KOPT-K1 (cell line): ENCODE measurements around the gene HEPACAM.

Experiments used
- H3K27ac ChIP-seq: fragments of 200-600 bp; sonication (generic); 2 replicates; pipeline ENCODE4 v1.5.1; 2016; ENCODE audit warnings: antibody characterized with exemption, mild to moderate bottlenecking, low read depth, low read length; ENCODE audit not compliant: poor library complexity, severe bottlenecking
- H3K36me3 ChIP-seq: fragments of 200-600 bp; sonication (generic); 2 replicates; pipeline ENCODE4 v1.5.1; 2017; ENCODE audit warnings: antibody characterized with exemption, mild to moderate bottlenecking, low read length, moderate library complexity; ENCODE audit not compliant: insufficient read depth
- H3K9me3 ChIP-seq: fragments of 200-600 bp; sonication (generic); 2 replicates; pipeline ENCODE4 v1.5.1; 2017; ENCODE audit warnings: antibody characterized with exemption, low read length, mild to moderate bottlenecking; ENCODE audit not compliant: insufficient read depth, poor library complexity, severe bottlenecking

HEPACAM gene

DNA sequence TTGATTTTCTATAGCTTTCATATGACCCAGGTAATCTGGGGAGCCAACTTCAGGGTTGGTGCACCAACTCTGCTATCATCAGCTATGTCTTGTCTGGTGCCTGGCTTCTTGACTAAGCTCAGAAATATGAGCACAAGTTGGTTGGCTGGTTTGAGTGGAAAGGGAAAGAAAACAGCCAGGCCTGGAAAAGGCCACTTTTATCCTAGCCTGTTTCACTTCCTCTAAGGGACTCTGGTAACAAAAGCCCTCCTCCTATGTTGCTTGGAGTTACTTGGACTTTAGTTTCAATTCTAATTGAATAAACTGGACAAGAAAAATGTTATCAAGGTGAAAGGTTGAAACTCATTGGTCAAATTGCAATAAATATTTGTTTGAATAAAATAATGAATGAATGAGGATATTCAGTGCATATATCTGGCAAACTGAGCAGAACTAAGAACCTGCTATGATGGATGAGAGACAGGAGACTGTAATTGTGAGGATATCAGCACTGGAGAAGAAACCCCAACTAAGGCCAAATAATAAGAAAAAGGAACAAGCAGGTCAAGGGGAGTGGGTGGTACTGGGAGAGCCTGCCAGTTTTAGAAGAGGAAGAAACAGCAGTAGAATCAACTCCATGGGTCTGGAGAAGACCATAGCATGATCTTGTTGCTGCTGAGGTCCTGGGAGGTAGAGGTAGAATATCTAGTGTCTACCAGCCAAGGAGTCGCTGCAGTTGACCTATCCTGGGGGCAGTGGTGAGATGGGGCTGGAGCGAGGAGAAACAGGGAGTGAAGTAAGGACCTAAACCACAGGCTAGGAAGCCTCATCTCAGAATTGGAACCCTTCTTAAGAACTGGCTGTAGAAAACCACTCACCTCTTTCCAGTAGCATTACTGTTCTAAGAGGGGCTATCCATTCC, 46.4 kb downstream of the HEPACAM start:
- H3K27ac ChIP-seq: no peak overlapping the region

DNA sequence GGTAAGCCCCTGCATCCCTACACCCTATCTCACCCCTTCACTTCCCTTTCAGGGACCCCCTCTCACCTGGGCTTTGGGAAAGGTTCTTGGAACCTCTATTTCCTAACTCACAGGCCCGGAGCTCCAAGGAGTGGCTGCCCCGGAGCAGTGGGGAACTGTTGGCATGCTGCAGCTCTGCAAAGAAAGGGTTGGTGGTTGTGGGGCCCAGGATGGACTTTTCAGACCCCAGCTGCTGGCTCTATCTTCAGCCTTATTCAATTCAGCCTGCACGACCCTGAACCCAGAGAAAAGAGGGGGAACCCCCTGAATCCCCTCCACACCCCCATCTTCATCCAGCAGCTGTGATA, 48.2 kb downstream of the HEPACAM start:
- no peaks in the 10 kb centered on the region for H3K36me3 ChIP-seq
- no peak overlapping the region for H3K27ac ChIP-seq
- no peaks in the 10 kb centered on the region for H3K9me3 ChIP-seq

More for the DNA sequence above, 46.4 kb downstream of the HEPACAM start:
- no peaks in the 10 kb centered on the region for H3K9me3 ChIP-seq
- no peaks in the 10 kb centered on the region for H3K36me3 ChIP-seq

DNA sequence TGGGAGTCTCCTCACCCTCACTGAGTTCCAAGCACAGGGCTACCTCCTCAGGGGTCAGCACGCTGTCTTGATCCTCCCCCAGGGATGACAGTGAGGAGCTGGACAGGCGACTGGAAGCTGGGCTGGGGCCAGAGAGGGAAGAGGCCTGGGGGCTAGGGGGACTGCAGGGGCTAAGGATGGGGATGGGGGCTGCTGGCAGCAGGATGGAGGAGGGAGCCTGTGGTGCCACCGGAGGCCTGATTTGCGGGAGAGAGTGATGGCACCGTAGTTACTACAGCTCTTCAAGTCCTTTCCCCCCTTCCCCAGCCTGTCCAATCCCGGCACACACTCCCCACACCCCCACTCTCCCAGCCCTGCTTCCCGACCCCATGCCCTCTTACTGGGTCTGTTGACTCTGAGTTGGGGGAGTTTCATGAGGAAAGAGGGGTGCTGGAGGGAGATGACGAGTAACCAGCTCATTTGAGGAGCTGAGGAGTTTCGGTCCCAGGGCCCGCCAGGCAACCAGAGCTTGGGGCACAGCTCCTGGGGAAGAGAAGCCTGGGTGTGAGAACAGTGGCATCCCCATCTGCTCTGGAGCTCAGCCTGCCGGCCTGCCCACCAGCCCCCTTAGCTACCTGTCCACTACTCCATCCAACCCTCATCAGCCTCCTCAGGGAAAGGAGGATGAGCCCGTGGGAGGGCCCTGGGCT, 48.7 kb downstream of the HEPACAM start:
- H3K9me3 ChIP-seq: no peaks in the 10 kb centered on the region
- H3K27ac ChIP-seq: no peak overlapping the region
- H3K36me3 ChIP-seq: no peaks in the 10 kb centered on the region

DNA sequence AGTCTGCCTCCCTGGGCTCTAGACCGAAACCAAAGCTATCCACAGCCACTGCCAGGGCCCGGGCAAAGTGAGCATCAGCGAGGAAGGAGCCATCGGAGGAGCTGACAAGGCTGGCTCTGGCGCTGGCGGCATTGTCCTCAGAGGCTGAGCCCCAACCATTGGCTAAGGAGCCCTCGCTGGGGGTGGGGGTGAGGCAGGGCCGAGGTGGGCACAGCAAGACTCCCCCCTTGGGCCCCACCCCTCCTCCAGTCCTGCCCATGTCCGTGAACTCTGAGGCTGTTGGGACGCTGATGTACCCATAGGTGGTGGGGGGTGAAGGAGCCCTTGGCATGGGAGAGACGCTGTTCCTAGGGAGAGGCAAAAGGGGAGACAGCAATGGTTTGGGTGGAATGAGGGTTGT, 49.4 kb downstream of the HEPACAM start:
- Histone ChIP-seq H3K36me3 (no peaks in the 10 kb centered on the region), H3K9me3 (no peaks in the 10 kb centered on the region), H3K27ac (no peak overlapping the region)

DNA sequence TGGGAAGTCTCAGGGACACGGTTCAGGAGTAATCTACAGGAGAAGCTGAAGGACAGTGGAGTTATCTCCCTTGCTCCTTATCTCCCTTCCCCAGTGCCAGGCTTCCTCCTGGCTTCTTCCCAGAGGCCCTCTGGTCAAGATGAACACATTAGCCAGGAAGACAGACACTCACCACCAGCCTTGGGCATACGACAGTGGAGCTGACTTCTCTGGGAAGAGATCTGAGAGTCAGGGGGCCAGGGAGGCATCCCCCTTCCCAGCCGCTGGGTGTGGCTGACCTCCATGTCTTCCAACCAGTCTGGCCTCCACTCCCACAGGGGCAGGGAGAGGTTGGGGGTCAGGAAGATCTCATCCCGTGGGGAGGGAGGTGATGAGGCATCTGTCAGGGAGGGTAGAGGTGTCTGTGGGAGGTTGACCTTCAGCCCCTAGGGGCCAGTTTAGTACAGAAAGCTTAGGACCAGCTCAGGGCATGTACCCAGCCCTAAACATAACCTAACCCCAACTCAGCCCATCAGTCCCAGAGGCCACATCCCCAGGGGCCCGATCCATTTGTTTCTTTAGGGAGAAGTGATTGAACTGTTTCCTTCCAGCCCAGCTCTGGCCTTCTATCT, 50.9 kb downstream of the HEPACAM start:
- Histone ChIP-seq H3K36me3 (no peaks in the 10 kb centered on the region), H3K9me3 (no peaks in the 10 kb centered on the region), H3K27ac (no peak overlapping the region)

DNA sequence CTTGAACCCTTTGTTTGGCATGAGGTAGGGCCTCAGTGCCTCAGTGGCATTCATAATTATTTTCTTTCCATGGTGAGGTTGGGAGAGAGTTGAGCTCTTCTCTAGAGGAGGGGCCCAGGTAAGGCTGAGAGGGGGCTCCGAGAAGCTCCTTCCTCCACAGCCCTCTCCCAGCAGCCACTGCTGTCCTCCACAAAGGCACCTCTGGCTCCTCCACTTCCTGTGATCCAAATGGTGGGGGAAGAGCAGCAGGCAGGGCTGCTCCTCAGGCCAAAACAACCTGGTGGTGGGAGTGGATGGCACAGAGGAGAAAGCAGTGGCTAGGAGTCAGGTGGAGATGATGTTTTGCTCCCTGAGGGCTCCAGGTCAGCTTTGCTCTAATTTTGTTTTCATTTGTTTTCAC, 51.5 kb downstream of the HEPACAM start:
- Histone ChIP-seq H3K27ac (no peak overlapping the region), H3K9me3 (no peaks in the 10 kb centered on the region), H3K36me3 (no peaks in the 10 kb centered on the region)

DNA sequence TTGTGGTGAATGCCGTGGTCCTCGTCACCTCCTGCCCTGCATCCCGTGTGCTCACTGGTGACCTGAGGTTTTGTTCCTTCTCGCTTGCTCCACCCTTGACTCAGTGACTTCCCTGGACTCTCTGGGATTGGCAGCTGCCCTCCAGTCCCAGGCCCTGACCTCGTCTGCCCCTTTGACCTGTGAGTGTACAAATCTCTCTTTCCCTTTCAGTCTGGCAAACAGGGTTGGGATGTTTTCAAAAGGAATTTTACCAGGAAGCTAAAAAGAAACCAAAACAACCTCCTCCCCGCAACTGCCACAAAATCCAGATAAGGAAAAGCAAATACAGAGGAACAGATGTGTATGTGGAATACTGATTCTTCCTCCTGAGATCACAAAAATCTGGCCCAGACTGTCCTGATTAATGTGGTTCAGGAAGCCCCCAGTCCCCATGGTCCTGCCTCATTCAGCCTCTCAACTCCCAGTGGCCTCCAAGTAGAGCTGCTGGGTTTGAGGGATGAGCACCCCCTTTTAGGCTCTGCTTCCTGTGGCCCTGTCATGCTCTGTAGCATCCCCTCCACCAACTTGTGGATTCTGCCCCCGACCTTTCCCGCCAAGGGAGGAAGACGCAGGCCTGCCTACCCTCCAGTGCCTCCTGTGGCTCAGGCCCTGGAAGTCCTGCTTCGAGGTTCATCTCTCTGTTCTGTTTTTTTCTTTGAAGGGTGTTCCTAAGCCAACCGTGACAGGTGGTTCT, 53.3 kb downstream of the HEPACAM start:
- Histone ChIP-seq H3K27ac (no peak overlapping the region), H3K36me3 (no peaks in the 10 kb centered on the region), H3K9me3 (no peaks in the 10 kb centered on the region)

DNA sequence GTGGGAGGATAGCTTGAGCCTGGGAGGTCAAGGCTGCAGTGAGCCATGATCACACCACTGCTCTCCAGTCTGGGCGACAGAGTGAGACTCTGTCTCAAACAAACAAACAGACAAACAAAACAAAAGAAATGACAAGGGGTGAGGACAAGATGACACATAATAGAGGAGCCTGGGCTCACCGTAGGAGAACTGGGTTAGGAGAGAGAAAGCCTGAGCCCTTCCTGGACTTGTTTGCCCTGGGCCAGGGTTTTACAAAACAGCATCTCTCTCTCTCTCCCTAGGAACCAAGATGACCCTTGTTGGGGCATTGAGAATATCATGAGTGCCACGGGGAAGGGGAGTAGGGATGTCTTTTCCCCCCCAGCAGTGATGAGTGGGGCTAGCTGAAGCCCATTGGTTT, 54.9 kb downstream of the HEPACAM start:
- Histone ChIP-seq H3K36me3 (no peaks in the 10 kb centered on the region), H3K9me3 (no peaks in the 10 kb centered on the region), H3K27ac (no peak overlapping the region)

DNA sequence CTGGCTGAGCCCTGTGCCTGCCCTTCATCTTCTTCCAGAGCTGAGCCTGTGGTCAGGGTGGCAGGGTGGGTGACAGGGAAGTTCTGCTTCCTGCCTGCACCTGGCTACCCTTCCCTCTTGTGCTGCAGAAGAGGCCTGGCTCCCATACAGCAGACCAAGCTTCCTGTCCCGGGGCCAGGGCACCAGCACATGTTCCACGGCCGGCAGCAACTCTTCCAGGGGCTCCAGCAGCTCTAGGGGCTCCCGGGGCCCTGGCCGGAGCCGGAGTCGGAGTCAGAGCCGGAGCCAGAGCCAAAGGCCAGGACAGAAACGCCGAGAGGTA, 55.6 kb downstream of the HEPACAM start:
- no peaks in the 10 kb centered on the region for H3K36me3 ChIP-seq
- no peak overlapping the region for H3K27ac ChIP-seq
- no peaks in the 10 kb centered on the region for H3K9me3 ChIP-seq

DNA sequence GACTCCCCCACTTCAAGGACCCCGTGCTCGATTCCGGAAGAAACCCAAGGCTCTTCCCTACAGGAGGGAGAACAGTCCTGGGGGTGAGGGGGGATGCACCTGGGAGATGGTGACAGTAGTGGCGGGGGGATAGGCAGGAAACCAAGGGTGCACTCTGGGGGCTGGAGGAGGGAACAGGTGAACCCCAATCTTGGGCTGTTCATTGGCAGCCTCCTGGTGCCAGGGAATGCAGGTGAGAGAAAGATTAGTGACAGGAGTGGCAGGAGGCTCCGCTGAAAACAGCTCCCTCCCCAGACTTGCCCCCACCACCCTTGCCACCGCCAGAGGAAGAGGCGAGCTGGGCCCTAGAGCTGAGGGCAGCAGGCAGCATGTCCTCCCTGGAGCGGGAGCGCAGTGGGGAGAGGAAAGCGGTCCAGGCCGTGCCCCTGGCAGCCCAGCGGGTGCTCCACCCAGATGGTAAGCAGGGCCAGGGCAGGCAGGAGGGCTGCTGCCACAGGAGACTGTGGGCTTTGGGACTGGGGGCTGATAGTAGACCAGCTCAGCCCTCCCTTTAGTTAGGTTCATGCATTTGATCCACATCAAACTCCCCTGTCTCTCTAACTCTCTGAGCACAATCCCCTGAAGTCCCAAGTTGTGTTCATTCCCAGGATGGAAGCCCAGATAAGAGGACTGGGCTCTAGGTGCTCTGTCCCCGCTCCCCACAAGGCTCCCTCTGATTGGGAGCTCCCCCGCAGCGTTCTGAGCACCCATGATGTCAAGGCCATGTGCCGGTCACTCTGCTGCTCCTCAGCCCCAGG, 56.2 kb downstream of the HEPACAM start:
- H3K36me3 ChIP-seq: no peaks in the 10 kb centered on the region

DNA sequence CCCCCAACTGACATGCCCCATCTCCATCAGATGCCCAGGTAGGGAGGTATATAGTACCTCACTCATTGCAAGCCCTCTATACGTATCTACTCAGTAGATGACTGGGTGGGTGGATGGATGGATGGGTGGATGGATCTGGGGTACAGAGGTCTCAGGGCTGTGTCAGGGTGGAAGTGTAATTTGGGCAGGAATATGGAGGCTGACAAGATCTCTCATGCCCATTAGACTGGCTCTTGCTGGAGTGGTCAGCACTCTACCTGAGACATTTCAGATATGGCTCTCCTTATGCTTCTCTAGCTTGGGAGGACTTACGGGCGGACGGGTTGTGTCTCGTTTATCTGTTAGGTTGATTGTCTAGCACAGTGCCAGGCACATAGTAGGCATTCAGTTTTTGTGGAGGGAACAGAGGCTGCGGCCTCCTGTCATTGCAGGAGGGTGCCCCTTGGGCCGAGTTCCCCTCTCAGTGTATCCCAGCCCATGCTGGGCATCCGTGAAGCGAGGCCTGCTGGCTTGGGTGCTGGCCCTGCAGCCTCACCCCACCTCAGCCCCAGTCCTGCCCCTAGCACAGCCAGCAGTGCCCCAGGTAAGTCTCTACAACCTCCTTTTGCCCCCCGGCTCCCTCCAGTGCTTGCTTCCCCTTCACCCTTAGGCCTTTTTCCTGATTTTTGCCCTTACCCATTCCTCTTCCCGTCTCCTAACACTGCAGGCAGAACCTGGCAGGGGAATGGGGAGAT, 56.9 kb downstream of the HEPACAM start:
- H3K27ac ChIP-seq: no peak overlapping the region
- H3K36me3 ChIP-seq: no peaks in the 10 kb centered on the region
- no peaks in the 10 kb centered on the region for H3K9me3 ChIP-seq

More for the DNA sequence above, 56.2 kb downstream of the HEPACAM start:
- Histone ChIP-seq H3K9me3 (no peaks in the 10 kb centered on the region), H3K27ac (no peak overlapping the region)

DNA sequence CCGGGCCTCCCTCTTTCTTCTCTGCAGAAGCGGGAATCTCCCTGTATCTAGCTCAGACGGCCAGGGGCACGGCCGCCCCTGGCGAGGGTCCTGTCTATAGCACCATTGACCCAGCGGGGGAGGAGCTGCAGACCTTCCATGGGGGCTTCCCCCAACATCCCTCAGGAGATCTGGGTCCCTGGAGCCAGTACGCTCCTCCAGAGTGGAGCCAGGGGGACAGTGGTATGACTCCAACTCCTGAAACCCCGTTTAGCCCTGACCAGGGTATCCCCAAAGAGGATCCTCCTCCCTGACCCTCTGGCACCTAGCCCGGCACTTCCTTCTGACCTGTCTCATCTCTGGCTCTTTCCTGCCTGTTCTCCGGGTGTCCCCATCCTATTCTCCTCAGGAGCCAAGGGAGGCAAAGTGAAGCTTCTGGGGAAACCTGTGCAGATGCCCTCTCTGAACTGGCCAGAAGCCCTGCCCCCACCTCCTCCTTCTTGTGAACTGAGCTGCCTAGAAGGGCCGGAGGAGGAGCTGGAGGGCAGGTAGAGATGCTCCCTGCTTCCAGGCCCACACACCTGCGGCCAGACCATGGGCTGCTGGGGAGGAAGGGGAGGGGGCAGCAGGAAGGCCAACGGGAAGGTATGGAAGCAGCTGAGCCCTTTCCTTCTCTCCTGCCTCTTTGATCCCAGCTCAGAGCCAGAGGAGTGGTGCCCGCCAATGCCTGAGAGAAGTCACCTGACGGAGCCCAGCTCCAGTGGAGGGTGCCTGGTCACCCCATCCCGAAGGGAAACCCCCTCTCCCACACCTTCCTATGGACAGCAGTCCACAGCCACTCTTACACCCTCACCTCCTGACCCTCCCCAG, 57.7 kb downstream of the HEPACAM start:
- Histone ChIP-seq H3K27ac (no peak overlapping the region), H3K9me3 (no peaks in the 10 kb centered on the region), H3K36me3 (no peaks in the 10 kb centered on the region)

DNA sequence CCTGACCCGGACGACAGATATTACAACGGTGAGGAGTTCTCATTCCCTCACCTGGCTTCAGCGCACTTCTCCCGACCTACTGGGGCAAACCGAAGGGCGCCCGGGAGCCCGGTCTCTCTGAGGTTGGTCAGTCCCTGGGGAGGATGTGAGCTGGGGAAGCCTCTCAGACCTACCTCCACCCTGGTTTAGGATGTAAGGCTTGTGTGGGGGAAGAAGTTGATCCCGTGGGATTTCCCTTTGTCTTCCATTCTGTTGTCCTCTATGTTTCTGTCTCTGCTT, 58.3 kb downstream of the HEPACAM start:
- H3K36me3 ChIP-seq: no peaks in the 10 kb centered on the region
- H3K9me3 ChIP-seq: no peaks in the 10 kb centered on the region
- no peak overlapping the region for H3K27ac ChIP-seq
